Activated gamma-delta T cell (primary cell): Measurements from ENCODE around the gene REPS2.
"Not testable (repeated sequence)": the region's sequence is repeated elsewhere in the genome, so short reads cannot be mapped to it uniquely, and the experiment has no call there.

Experiments
- DNase-seq: peaks from one replicate; lab custom pipeline; 2025; lab: John Stamatoyannopoulos, UW

Gene REPS2

DNA sequence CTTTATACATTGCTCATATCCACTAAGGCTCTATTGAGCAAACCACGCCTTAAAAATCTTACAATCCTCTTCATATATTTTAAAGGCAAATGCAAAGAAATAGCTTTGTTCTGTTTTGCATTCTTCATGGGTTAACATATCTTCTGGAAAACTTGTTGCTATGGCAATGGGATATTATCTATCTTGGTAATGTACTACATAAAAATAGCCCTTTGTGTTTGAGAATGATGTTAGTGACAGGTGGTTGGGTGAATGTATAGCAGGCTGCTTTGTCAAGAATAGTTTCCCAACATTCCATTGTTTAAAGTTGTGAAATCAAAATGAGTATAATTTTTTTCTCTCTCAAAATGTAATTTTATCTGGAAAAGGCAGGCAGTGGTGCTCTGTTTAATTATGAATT, 16.8 kb downstream of the REPS2 start:
- DNase-seq, result no peak

DNA sequence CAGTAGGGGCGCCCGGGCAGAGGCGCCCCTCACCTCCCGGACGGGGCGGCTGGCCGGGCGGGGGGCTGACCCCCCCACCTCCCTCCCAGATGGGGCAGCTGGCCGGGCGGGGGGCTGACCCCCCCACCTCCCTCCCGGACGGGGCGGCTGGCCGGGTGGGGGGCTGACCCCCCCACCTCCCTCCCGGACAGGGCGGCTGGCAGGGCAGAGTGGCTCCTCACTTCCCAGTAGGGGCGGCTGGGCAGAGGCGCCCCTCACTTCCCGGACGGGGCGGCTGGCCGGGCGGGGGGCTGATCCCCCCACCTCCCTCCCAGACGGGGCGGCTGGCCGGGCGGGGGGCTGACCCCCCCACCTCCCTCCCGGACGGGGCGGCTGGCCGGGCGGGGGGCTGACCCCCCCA, 18.5 kb downstream of the REPS2 start:
- not testable (repeated sequence) for DNase-seq

DNA sequence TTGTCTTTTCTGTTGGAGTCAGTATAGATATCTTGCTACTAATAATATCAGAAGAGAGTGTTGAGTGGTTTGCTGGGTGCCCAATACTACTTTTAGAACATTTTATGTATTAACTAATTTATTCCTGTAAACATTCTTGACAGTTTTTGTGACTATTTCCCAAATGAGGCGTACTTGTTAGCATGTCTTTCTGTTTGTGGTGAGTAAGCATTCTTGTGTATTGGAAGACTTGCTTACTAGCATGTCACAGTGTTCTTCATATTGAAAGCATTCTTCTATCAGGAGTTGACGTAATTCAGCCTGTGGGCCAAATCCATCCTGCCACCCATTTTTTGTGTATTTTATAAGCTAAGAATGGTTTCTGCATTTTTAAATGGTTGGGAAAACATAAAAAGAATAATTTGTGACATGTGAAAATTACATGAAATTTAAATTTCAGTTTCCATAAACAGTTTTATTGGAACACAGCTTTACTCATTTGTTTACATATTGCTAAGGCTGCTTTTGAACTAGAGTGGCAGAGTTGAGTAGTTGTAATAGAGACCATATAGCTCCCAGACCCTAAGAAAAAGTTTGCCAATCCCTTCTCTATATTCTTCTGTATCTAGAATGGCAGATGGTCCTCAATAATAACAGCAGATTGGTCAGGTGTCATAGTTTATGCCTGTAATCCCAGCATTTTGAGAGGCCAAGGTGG, 20.4 kb downstream of the REPS2 start:
- DNase-seq, result no peak

DNA sequence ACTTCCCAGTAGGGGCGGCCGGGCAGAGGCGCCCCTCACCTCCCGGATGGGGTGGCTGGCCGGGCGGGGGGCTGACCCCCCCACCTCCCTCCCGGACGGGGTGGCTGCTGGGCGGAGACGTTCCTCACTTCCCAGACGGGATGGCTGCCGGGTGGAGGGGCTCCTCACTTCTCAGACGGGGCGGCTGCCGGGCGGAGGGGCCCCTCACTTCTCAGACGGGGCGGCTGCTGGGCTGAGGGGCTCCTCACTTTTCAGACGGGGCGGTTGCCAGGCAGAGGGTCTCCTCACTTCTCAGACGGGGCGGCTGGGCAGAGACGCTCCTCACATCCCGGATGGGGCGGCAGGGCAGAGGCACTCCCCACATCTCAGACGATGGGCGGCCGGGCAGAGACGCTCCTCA, 22.3 kb downstream of the REPS2 start:
- not testable (repeated sequence) for DNase-seq

GRCh38 chrX:16970977-16971376, 24.5 kb downstream of the REPS2 start:
- DNase-seq, result no peak

- no peak for DNase-seq
Measured at GRCh38 chrX:16971694-16972093, 25.2 kb downstream of the REPS2 start.

GRCh38 chrX:16975233-16975632, 28.8 kb downstream of the REPS2 start:
- DNase-seq, result no peak

GRCh38 chrX:16977771-16978170, 31.3 kb downstream of the REPS2 start:
- DNase-seq, result no peak

GRCh38 chrX:16978193-16978984, 31.9 kb downstream of the REPS2 start:
- no peak for DNase-seq

GRCh38 chrX:16979226-16979625, 32.8 kb downstream of the REPS2 start:
- DNase-seq, result no peak

- DNase-seq, result no peak
Measured at GRCh38 chrX:16981209-16981608, 34.8 kb downstream of the REPS2 start.

DNA sequence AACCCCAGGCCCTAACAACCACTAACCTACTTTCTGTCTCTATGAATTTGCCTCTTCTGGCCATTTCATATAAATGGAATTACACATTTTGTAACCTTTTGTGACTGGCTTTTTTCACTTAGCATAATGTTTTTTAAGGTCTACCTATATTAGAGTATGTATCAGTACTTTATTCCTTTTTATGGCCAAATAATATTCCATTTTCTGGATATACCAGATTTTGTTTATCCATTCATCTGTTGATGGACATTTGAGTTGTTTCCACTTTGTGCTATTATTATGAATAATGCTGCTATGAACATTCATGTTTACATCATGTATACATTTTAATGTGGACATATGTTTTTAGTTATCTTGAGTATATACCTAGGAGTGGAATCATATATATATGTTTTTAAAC, 35.5 kb downstream of the REPS2 start:
- no peak for DNase-seq

DNA sequence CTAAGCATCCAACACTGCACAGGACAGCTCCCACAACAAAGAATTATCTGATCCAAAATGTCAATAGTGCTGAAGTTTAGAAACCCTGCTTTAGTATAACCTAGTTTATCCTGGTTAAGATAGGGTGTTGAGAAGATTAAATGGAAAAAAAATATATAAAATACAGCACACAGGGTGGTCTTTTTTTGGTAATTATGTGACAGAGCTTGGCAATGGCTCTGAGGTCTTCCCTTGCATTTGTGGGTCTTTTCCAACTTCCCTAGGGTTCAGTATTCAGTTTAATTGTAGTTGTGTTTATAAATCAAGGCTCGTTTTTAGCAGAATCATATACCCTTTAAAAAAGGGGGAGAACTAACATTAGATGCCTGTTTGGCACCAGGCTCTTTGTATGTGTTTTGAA, 36.6 kb downstream of the REPS2 start:
- DNase-seq, result no peak

- no peak for DNase-seq
Measured at GRCh38 chrX:16985286-16985685, 38.8 kb downstream of the REPS2 start.

DNA sequence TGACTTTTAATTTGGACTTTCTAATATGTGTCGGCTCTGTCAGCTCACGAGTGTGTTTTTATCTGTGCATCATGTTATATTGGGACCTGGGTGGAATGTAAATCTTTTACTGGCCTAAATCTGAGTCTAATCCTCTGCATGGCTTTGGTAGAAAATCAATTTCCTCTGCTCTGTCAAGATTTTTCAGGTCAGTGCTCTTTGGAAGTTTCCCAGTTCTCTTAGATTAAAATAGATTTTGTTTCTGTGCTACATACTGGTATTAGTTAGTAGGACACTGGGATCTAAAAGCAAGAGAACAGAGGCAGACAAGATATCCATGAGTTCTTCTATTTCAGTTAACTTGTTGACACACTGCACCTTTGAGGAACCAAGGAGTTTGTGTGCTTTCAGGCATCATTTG, 39.7 kb downstream of the REPS2 start:
- no peak for DNase-seq

- no peak for DNase-seq
Measured at GRCh38 chrX:16989750-16990149, 43.3 kb downstream of the REPS2 start.

GRCh38 chrX:16990839-16991238, 44.4 kb downstream of the REPS2 start:
- no peak for DNase-seq

GRCh38 chrX:16992445-16992844, 46.0 kb downstream of the REPS2 start:
- DNase-seq, result no peak

DNA sequence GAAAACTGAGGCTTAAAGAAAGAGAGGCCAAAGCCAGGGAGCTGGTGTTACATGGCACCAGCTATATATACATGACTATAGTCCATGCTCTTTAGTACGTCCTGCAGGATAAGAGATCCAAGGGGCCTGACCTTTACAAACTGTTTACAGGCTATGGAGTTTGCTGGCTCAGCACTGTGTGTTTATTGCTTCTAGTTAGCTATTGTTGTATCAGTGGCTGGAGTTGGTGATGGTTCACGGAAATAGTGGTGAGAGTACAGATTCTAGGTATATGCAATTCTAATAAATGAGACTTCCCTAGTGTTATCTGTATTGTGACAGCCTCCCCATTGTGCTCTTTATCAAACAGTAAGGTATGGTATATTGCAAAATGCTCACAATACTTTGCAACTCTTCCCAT, 46.5 kb downstream of the REPS2 start:
- no peak for DNase-seq

GRCh38 chrX:16993791-16994318, 47.4 kb downstream of the REPS2 start:
- no peak for DNase-seq

DNA sequence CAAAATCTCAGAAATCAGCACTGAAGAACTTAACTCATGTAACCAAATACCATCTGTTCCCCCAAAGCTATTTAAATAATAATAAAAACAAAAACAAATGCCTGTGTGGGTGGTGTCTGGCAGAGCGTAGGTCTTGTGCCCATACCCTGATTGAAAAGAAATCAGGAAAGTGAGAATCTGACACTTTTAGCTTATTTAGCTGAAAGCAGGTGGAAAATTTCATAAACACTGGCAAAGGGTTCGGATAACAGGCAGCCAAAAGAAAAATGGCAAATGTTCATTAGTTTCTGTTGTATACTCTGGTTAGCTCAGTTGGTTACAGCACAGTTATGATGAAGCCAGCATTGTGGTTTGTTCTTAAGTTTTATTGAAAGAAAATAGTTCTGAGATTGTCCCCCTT, 48.3 kb downstream of the REPS2 start:
- no peak for DNase-seq

DNA sequence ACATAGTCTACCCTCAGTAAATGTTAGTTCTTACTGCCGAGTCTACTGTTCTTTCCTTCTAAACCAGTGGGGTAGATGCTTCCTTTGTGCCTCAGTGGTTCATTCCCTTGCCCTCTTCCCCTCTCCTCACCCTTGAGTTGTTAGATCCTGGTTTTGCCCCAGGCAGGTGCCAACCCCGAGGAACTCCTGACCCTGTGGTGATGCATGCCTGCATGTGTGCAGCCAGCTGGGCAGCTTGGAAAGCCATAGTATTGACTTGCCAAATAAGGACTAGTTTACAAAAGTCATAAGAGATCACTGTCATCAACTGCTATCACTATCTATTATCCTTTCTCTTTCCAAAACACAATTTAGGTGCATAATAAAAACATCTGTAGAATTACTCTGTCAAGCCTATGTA, 50.9 kb downstream of the REPS2 start:
- no peak for DNase-seq

DNA sequence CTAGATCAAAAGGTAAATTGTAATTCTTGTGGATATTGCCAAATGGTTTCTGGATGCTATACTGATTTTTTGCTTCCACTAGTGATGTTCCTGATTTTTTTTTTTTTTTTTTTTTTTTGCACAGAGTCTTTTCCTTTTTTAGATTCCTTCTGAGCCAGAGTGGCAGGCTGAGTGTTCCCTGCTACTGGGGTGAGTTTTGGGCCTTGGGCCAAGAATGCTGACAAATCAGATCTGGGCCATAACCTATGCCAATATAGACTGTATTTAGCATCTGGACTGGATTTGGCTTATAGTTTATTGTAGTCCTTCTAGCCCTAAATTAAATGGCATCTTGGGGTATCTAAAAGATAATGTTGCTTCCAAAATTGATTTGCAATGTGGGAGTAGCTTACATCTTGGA, 52.8 kb downstream of the REPS2 start:
- DNase-seq, result no peak
